Coronary artery (tissue), 2 donors: ENCODE data around the gene HSPG2.

Experiments
- DNase-seq: peaks from one replicate; pipeline ENCODE4 v3.0.0-alpha.2; 2017; ENCODE audit warnings: low spot score
- H3K27ac ChIP-seq, 2 donors: fragments of 200-600 bp; sonication (generic); one replicate each; pipeline ENCODE4 v1.5.1; 2016 to 2019
- H3K4me3 ChIP-seq: fragments of 200-600 bp; sonication (generic); 2 replicates; pipeline ENCODE4 v1.5.1; 2016; ENCODE audit warnings: mild to moderate bottlenecking, moderate library complexity
- TF ChIP-seq, protein P1 (sequence below): fragments of 200-600 bp; sonication (generic); IDR thresholded peaks from one replicate; pipeline ENCODE4 v1.5.1; 2019; ENCODE audit warnings: antibody characterized with exemption

Gene HSPG2

DNA sequence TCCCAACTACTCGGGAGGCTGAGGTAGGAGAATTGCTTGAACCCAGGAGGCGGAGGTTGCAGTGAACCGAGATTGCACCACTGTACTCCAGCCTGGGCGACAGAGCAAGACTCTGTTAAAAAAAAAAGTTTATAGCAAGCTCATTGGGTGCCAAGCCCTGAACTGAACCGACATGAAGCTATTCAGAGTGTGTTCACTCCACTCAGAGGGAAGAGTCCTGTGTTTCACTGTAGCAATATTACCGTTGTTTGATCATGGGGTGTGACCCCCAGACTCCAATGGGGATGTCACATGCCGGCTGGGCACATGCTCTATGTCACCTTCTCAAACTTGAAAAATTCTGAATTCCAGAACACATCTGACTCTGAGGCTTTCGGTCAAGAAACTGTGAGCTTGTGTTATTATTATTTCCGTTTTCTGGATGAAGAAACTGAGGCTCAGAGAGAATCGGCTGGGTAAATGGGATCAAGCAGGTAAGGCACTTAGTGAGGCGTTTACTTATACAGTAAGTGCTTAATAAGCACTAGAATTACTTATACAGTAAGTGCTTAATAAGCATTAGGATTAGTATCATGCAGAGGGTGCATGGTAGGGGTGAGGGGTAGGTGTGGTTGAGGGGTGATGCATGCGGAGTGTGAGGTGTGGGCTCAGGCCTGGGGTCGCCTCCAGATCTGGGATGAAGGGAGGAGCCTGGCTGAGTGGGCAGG is 36.2 kb downstream of the HSPG2 start:
- H3K4me3 ChIP-seq: no peak overlapping the region
- no peak for DNase-seq
- TF ChIP-seq, protein P1, sequence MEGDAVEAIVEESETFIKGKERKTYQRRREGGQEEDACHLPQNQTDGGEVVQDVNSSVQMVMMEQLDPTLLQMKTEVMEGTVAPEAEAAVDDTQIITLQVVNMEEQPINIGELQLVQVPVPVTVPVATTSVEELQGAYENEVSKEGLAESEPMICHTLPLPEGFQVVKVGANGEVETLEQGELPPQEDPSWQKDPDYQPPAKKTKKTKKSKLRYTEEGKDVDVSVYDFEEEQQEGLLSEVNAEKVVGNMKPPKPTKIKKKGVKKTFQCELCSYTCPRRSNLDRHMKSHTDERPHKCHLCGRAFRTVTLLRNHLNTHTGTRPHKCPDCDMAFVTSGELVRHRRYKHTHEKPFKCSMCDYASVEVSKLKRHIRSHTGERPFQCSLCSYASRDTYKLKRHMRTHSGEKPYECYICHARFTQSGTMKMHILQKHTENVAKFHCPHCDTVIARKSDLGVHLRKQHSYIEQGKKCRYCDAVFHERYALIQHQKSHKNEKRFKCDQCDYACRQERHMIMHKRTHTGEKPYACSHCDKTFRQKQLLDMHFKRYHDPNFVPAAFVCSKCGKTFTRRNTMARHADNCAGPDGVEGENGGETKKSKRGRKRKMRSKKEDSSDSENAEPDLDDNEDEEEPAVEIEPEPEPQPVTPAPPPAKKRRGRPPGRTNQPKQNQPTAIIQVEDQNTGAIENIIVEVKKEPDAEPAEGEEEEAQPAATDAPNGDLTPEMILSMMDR: no peak
- H3K27ac ChIP-seq: peak overlapping the region; percentile 95 to 96

DNA sequence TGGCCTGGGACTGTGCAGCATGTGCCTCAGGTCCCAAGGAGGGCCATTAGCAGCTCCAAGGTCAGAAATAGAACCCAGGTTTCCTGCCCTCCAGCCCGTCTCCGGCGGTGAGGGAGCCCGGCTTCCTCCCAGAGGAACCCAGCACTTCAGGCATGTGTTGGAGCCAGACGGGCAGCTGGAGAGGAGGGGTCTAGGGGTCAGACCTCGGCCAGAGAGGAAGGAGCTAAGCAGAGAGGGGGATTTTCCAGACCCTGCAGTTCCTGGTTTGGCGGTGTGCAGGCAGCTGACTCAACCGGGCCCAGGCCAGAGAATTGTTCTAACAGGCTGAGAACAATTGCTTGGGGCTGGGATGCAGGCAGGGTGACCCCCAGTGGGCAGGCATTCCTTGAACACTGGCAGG is 37.1 kb downstream of the HSPG2 start:
- peak overlapping the region; percentile 64 to 95 for H3K27ac ChIP-seq
- no peak overlapping the region for H3K4me3 ChIP-seq
- DNase-seq: no peak
- TF ChIP-seq, protein P1: no peak

DNA sequence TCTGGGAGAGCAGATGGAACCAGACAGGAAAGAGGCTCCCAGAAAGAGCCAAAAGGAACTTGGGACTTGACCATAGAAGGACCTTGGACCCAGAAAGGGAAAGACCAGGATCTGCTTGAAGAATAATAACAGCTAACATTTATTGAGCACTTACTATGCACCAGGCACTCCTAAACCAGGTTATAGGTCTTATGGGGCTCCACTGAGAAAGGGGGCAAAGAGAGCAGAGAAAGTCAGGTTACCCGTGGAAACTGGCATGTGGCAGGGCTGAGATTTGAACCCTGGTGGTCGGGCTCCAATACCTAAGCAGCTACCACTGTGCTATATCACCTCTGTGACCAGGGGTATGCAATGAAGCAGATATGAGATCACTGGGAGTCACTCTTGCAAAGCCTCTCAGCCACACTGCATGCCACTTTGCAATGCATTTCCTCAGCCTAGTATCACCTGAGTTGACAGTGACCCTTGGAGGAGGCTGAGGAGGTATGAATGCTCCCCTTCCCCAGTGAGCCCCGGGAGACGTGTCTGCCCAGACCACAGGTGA is 37.8 kb downstream of the HSPG2 start:
- TF ChIP-seq, protein P1: no peak
- Histone ChIP-seq H3K4me3 (no peak overlapping the region), H3K27ac (peak overlapping the region; percentile 64 to 95)
- DNase-seq: no peak

DNA sequence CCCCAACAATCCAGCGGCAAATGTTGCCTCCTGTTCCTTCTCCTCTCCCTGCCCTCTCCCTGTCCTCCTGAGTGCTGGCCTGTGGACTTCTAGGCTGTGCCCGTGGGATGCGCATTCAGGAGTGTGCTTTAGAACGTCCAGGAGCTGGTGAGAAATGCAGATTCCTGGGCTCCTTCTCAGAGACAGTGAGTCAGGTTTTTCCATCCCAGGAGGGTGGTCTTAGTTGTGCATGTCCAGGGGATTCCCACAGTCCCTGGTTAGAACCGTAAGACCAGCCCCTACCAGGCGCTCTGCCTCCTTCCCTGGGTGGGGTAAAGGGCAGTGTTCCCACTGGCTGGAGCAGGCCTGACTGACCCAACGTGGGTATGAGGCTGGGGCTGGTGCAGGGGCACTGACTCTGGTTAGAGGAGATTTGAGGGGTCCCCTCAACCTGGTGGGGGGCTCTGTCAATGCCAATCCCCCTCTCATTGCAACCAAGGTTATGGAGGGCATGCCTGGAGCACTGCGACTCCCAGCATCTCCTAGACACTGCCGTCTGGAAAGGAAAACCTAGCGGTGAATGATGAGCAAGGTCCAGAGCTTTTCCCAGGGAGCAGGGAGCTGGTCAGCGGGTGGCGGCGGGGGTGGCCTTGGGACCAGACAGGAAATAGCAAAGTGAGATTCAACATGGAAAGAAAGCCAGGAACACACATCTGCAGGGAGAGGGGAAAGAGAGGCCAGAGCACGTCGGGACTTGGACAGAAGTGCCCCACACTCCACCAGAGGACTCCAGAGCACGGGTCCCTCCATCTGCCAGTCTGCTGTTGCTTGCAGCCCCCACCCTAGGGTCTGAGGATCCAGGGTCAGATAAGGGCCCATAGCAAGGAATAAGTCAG is 38.5 kb downstream of the HSPG2 start:
- Histone ChIP-seq H3K4me3 (no peak overlapping the region), H3K27ac (peak overlapping the region; percentile 64 to 95)
- no peak for DNase-seq
- TF ChIP-seq, protein P1: no peak

DNA sequence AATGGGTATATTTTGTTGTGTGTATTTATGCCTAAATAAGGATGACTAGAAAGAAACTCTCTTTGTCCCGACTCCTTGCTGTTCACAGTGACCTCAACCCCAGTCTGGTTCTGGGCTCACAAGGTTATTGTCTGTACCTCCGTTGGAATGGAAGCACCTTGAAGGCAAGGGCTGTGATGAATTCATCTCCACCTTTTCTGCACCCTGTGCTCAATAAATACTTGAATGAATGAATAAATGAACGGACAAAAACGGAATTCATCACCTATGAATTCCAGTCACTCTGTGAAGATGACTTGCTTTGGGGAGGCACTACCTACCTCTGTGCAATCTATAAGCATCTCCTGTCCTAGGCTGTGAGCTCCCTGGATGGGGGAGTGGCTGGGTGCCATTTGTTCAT is 39.3 kb downstream of the HSPG2 start:
- Histone ChIP-seq H3K4me3 (no peak overlapping the region), H3K27ac (peak overlapping the region; percentile 64 to 95)
- DNase-seq: no peak
- TF ChIP-seq, protein P1: no peak

DNA sequence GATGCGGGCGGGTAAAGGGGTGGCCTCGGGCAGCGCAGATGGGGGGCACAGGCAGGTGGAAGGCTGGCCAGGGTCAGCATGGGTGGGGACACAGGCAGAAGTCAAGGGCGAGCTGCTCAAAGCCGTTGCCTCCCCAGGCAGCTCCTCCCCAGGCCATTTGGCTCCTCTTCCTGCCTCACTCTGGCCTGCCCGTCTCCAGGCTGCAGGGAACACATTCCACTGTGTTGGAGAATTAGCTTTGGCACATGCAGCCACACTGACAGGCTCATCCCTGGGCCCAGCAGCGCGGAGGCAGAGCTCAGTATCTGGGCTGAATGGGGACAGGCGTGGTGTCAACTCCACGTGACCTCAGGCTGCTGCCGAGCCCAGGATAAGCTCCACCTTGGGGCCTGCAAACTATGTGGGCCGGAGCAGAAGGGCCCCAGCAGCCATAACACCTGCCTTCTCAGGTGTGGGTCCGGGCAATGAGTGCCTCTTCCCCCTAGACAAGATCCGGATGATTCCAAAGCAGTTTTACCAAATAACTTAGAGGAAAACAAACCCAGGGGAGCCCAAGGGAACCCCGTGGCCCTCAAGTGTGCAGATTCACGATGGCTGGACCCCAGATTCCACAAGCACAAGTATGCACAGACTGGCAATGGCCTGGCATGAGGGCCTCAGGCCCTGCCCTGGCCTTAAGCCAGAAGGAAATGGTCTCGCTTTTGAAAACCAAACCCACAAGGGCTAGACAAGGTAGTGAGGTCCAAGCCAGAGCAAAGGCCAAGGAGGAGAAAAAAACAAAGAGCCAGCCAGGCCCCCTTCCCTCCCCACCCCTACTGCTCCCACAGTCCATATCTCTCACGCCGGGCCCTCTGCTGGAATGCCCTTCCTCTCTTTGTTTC is 40.2 kb downstream of the HSPG2 start:
- H3K4me3 ChIP-seq: peak overlapping the region; percentile 35
- DNase-seq: peak; percentile 88
- TF ChIP-seq, protein P1: no peak

More for the DNA sequence above, 40.2 kb downstream of the HSPG2 start:
- peak overlapping the region; percentile 64 to 95 for H3K27ac ChIP-seq
